ENCODE data around the gene BRICD5.

The BRICD5 gene

GRCh38 chr16:2237102-2237482 is 26.4 kb upstream of the BRICD5 start:
- DNase-seq = no peak

GRCh38 chr16:2236337-2237101 is 25.9 kb upstream of the BRICD5 start, which contains the start of gene DNASE1L2:
DNASE1L2 (plus strand) TSS chr16:2236444; CDS start chr16:2236817, 373 bp downstream.
- no peak for DNase-seq

GRCh38 chr16:2235695-2236336 is 25.2 kb upstream of the BRICD5 start:
- DNase-seq = no peak

GRCh38 chr16:2235234-2235651 is 24.6 kb upstream of the BRICD5 start:
- DNase-seq = no peak

- DNase-seq = no peak
Measured at GRCh38 chr16:2234813-2235170, 24.1 kb upstream of the BRICD5 start.

- no peak for DNase-seq
Measured at GRCh38 chr16:2233872-2234812, 23.5 kb upstream of the BRICD5 start.

- DNase-seq = no peak
Measured at GRCh38 chr16:2233046-2233775, 22.5 kb upstream of the BRICD5 start.

- DNase-seq = no peak
Measured at GRCh38 chr16:2232094-2232990, 21.7 kb upstream of the BRICD5 start.

GRCh38 chr16:2231016-2231931 is 20.6 kb upstream of the BRICD5 start:
- no peak for DNase-seq

- no peak for DNase-seq
Measured at GRCh38 chr16:2230376-2230775, 19.7 kb upstream of the BRICD5 start.

- DNase-seq = no peak
Measured at GRCh38 chr16:2229632-2230250, 19.1 kb upstream of the BRICD5 start.

- DNase-seq = no peak
Measured at GRCh38 chr16:2229091-2229490, 18.4 kb upstream of the BRICD5 start.

GRCh38 chr16:2228161-2228824 is 17.6 kb upstream of the BRICD5 start:
- DNase-seq = no peak

GRCh38 chr16:2226918-2227317 is 16.3 kb upstream of the BRICD5 start:
- DNase-seq = no peak

GRCh38 chr16:2226245-2226793 is 15.7 kb upstream of the BRICD5 start:
- DNase-seq = no peak

GRCh38 chr16:2223942-2224486 is 13.4 kb upstream of the BRICD5 start:
- no peak for DNase-seq

- DNase-seq = peak; percentile 99
Measured at GRCh38 chr16:2223221-2223941, 12.7 kb upstream of the BRICD5 start, which contains the start of gene E4F1. E4F1 (plus strand) TSS chr16:2223591; CDS start chr16:2223614, 23 bp downstream.

- no peak for DNase-seq
Measured at GRCh38 chr16:2216330-2216729, 5.7 kb upstream of the BRICD5 start.
